HEK293T (cell line): ENCODE data around the gene CFH.
"Not testable (repeated sequence)": the region's sequence is repeated elsewhere in the genome, so short reads cannot be mapped to it uniquely, and the experiment has no call there.

Source experiments
- ARNT ChIP-seq: fragments of 450-650 bp; IDR thresholded peaks from 2 replicates; pipeline ENCODE4 v1.6.1; 2017; ENCODE audit warnings: mild to moderate bottlenecking
- CTBP1 ChIP-seq: fragments of 450-650 bp; IDR thresholded peaks from 2 replicates; pipeline ENCODE4 v1.6.1; 2016; ENCODE audit warnings: borderline replicate concordance
- FOXK2 ChIP-seq: fragments of 450-650 bp; IDR thresholded peaks from 2 replicates; pipeline ENCODE4 v1.6.1; 2016; ENCODE audit warnings: mild to moderate bottlenecking
- HDGF ChIP-seq: fragments of 450-650 bp; IDR thresholded peaks from 2 replicates; pipeline ENCODE4 v1.6.1; 2017; ENCODE audit warnings: antibody characterized with exemption, borderline replicate concordance
- NFRKB ChIP-seq: fragments of 450-650 bp; IDR thresholded peaks from 2 replicates; pipeline ENCODE4 v1.6.1; 2016; ENCODE audit warnings: mild to moderate bottlenecking, moderate library complexity
- SUZ12 ChIP-seq: fragments of 450-650 bp; IDR thresholded peaks from 2 replicates; pipeline ENCODE4 v1.6.1; 2016; ENCODE audit warnings: mild to moderate bottlenecking

DNA sequence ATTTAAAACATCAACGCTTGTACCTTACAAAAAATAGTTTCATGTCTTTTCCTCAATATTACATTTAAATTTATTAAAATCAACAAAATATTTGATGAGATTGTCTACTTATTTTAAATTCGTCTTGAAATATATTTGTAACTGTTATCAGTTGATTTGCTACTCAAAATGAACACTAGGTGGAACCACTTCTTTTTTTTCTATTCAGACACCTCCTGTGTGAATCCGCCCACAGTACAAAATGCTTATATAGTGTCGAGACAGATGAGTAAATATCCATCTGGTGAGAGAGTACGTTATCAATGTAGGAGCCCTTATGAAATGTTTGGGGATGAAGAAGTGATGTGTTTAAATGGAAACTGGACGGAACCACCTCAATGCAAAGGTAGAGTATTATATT lies 91.4 kb downstream of the CFH start:
- not testable (repeated sequence) for TF ChIP-seq HDGF, SUZ12, NFRKB, ARNT, FOXK2, CTBP1
